SU-DHL-6 (cell line): ENCODE measurements around the gene LYPD6.

ENCODE experiments used
- CTCF ChIP-seq: fragments of 200-600 bp; sonication (generic); IDR thresholded peaks from one replicate; pipeline ENCODE4 v1.5.1; 2017; ENCODE audit warnings: antibody characterized with exemption, mild to moderate bottlenecking, low read length, moderate library complexity; ENCODE audit not compliant: insufficient read depth, poor library complexity, severe bottlenecking
- EZH2phosphoT487 ChIP-seq: fragments of 200-600 bp; sonication (generic), shearing (Covaris generic); conservative IDR thresholded peaks from 2 replicates; pipeline ENCODE4 v1.6.1; 2018; ENCODE audit warnings: mild to moderate bottlenecking, antibody characterized with exemption, low read length, moderate library complexity, mixed read lengths

- TF ChIP-seq CTCF, result no peak
- TF ChIP-seq EZH2phosphoT487, result no peak
These were observed 158.5 kb downstream of the LYPD6 start for GRCh38 chr2:149488706-149489440.
